DND-41 (cell line): ENCODE results near the gene ATP5PO.

ENCODE experiments used
- CTCF ChIP-seq: IDR thresholded peaks from 2 replicates; pipeline ENCODE4 v1.5.1; 2012; ENCODE audit warnings: borderline replicate concordance, low read length, moderate library complexity, mild to moderate bottlenecking; ENCODE audit not compliant: poor library complexity, severe bottlenecking; ENCODE audit errors: extremely low read depth
- EZH2 ChIP-seq: IDR thresholded peaks from 3 replicates; pipeline ENCODE4 v1.6.1; 2012; ENCODE audit warnings: borderline replicate concordance, low read depth, mild to moderate bottlenecking, moderate library complexity, low read length, inconsistent platforms; ENCODE audit not compliant: severe bottlenecking

- TF ChIP-seq CTCF: no peak
- no peak for TF ChIP-seq EZH2
Observed at GRCh38 chr21:33924766-33925100, 9.1 kb upstream of the ATP5PO start.
